Glomerular visceral epithelial cell (primary cell): ENCODE measurements around the gene EIF3D.

Experiments
- DNase-seq: peaks from one replicate; pipeline ENCODE4 v3.0.0-alpha.2; 2016; ENCODE audit errors: extremely low spot score

Gene EIF3D

GRCh38 chr22:36528795-36529751 is at the start of gene EIF3D:
Gene EIF3D (minus strand): TSS chr22:36529166. CDS start chr22:36526121, 3,045 bp downstream.
- peak; percentile 99 for DNase-seq

GRCh38 chr22:36578619-36579018 is 49.7 kb upstream of the EIF3D start:
- DNase-seq = no peak

GRCh38 chr22:36577019-36577418 is 48.1 kb upstream of the EIF3D start:
- DNase-seq = peak; percentile 86

GRCh38 chr22:36574728-36575127 is 45.8 kb upstream of the EIF3D start:
- no peak for DNase-seq

- no peak for DNase-seq
Observed at GRCh38 chr22:36573815-36574363, 44.9 kb upstream of the EIF3D start.

GRCh38 chr22:36571991-36572390 is 43.0 kb upstream of the EIF3D start:
- DNase-seq = no peak

- no peak for DNase-seq
Observed at GRCh38 chr22:36569999-36570398, 41.0 kb upstream of the EIF3D start.

GRCh38 chr22:36568846-36569245 is 39.9 kb upstream of the EIF3D start:
- no peak for DNase-seq

- DNase-seq = no peak
Observed at GRCh38 chr22:36566720-36567119, 37.8 kb upstream of the EIF3D start.

- no peak for DNase-seq
Observed at GRCh38 chr22:36565686-36566085, 36.7 kb upstream of the EIF3D start.

GRCh38 chr22:36565159-36565507 is 36.2 kb upstream of the EIF3D start:
- DNase-seq = no peak

GRCh38 chr22:36564422-36565158 is 35.6 kb upstream of the EIF3D start:
- DNase-seq = no peak

- DNase-seq = no peak
Observed at GRCh38 chr22:36563898-36564297, 34.9 kb upstream of the EIF3D start.

GRCh38 chr22:36563444-36563843 is 34.5 kb upstream of the EIF3D start:
- no peak for DNase-seq

- no peak for DNase-seq
Observed at GRCh38 chr22:36563001-36563400, 34.0 kb upstream of the EIF3D start.

- no peak for DNase-seq
Observed at GRCh38 chr22:36562261-36562835, 33.4 kb upstream of the EIF3D start.

GRCh38 chr22:36561291-36561811 is 32.4 kb upstream of the EIF3D start:
- no peak for DNase-seq

- DNase-seq = no peak
Observed at GRCh38 chr22:36560001-36560400, 31.0 kb upstream of the EIF3D start.

GRCh38 chr22:36554098-36554497 is 25.1 kb upstream of the EIF3D start:
- DNase-seq = no peak

- no peak for DNase-seq
Observed at GRCh38 chr22:36552289-36552688, 23.3 kb upstream of the EIF3D start.

GRCh38 chr22:36550701-36551495 is 21.9 kb upstream of the EIF3D start:
- DNase-seq = no peak
